GM19372 (cell line): ENCODE measurements around the gene CINP.
A peak's percentile ranks its signal among the peaks of the same experiment; 100 is the strongest.
"Not testable (repeated sequence)": the region's sequence is repeated elsewhere in the genome, so short reads cannot be mapped to it uniquely, and the experiment has no call there.

Source experiments
- ATAC-seq: cut with Tn5 transposase; IDR thresholded peaks from one replicate; pipeline ENCODE4 v1.9.1; 2021; ENCODE audit warnings: mild to moderate bottlenecking, low read depth, moderate library complexity; ENCODE audit not compliant: unreplicated experiment

CINP gene

DNA sequence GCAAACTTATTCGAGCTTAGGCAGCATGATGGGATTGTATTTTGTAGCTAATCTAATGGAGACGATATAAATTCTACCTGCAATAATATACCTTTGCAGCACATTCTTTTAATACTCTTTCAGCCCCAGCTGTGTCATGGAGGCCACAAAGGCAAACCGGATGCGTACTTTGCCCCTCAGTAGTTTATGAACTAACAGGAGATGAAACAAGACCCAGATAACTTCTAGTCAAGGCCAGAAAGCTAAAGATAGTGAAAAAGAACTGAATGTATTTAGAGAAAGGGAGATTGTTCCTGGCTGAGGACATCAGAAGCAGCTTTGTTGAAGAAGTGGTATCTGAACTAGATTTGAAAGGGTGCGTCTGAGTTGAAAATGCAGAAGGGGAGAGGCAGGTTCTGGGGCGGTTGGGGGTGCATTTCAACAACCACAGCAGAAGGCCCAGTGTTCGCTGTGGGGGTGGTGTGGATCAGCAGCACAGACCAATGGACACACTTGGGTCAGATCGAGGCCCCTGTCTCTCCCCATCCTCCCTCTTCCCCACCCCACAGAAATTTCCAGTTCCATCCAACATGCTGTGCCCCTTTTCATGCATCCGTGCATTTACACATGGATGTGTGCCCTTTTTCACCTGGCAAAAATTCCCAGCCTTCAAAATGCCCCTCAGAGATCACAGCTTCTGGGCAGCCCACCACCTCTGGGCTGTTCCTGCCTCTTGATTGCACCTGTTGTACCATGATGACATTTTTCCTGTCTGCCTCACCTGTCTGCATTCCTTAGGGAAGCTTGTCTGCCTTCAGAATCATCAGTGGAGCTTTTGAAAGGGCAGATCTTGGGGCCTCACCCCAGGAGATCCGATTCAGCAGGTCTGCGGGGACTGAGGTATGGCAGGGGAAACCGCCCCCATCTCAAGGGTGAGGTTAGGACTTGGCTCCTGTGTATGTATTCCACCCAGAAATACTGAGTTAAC is 41.0 kb downstream of the CINP start:
- no peak for ATAC-seq

DNA sequence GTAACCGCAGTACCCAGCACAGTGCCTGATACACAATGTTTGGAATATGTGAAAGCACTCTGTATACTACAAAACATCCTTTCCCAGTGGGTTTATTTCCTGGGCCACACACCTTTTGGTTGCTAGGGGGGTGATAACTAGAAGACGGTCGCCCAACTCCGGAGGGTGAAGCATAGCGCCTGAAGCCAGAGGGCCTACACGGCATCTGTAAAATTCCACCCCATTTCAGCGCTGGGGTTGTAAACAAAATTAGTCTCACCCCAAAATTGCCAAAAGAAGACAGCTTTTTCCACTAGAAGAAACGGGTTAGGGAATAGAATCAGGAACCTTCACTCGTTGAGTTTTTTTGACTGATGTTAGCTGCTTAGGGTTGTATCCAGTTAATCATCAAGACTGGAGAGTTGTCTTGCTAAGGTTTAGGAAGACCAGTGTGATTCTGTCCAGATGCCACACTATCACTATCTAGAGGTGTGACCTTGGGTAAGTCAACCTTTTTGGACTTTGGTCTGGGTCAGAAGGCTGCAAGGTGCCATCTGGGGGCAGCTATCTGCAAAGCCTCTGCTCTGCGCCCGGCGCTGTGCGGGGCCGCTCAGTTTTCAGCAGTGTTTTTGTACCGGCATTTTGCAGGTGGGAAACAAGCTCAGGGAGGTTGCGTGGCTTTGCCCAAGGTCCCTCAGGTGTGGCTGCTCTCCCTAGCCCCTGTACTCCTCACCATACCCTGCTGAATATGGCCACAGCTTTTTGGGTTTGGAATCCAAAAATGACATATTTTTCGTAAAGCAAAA is 41.8 kb downstream of the CINP start:
- ATAC-seq = no peak

DNA sequence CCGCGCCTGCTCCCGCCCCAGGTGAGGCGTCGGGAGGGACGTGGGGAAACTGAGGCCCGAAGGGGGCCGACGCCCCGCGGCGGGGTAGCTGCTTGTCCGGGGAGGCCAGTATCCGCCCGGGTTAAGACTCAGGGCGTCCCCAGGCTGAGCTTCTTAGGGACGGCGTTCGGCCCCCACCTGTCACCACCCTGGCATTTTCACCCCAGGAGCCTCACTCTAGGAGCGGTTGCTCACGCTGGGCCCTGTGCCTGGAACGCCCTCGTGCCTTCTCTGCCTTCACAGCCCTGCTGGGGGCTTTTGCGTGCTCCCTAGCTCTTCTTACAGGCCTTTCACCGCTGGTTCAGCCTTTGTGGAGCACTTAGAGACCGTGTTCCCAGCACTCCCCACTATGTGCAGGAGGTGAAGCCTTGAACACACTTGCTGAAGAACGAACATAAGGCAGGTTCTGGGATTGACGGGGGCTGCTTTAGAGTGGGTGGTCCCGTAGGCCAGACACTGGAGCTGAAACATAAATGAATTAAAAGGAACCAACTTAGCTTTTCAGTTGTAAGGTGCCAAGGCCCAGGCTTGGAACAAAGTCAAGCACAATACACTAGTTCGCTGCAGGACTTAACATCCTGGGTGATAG is 42.5 kb downstream of the CINP start:
- peak; percentile 22 for ATAC-seq

DNA sequence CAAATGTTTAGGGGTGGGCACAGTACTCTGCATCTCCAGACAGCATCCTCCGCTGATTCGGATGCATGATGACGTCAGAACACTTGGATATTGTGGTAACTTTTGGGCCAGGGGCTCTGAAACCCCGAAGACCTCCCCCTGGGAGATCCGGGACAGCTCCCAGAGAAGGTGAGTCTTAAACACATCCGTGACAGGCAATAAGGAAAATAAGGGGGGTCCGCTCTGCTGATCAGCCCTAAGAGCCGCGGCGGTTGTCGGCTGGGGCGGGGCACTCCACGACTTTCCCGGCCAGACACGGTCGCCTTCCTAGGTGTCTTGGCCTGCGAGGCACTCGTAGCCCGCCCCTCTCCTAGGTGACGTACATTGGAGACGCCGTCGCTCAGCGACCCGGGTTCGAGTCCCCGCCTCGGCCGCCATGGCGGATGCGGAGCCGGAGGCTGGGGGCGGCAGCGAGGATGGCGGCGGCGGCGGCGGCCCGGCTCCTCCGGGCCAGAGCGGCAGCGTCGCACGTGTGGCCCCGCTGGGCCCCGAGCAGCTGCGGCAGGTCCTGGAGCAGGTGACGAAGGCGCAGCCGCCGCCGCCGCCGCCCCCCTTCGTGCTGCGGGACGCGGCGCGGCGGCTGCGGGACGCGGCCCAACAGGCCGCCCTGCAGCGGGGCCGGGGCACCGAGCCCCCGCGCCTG is 43.2 kb downstream of the CINP start, which contains the start of gene ZNF839:
Gene ZNF839 (plus strand): TSS at position 396 of the 682 bp plus-strand sequence. CDS start 20 bp downstream, at position 416.
- peak; percentile 47 for ATAC-seq

DNA sequence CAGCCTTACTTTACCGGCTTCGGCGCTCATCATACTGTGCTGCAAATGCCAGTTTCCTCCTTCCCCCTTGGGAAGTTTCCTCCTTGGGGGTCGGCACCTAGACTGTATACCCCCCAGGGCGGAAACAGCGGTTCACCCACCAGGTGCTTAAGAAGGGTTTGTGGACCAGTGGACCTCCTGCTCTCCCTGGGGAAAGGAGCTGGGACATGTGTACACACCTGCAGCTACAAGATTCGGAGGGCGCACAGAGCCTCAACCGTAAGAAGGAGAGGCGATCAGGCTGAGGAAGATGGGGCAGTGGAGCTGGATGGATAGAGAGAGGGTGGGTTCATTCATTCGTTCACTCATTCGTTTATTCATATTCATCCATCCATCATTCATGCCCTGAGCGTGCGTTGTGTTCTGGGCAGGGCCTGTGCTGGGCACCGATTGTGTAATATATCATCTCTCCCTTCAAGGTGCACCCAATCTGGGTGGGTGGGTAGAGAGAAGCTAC is 43.9 kb downstream of the CINP start:
- no peak for ATAC-seq

DNA sequence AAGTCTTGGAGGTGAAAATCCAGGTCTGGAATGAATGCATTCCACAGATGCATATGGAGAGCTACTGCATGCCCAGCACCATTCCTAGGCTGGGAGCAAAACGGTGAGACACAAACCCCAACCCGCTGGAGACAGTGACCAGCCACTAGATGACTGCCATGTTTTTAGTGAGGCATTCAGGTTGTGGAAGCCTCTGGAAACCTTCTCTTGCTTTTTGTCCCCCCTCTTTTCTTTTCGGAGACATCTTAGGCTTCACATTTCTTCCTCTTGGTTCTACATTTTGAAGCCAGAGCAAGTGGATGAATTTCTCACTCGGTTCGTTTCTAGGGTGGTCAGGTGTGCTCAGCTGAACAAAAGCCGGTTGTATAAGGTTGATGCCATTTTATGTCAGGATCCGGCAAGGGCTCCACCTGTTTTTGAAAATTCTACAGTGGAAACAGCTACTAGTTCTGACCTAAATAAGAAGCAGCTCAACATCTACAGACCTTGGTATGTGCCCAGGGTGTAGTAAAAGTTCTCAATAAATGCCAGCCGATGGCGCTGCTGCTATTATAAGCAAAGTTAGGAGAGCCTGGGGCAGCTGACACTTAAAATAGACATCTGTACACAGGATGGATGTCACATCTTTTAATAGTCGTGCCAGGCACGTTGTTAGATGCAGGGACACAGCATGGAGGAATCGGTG is 45.0 kb downstream of the CINP start:
- ATAC-seq = no peak

DNA sequence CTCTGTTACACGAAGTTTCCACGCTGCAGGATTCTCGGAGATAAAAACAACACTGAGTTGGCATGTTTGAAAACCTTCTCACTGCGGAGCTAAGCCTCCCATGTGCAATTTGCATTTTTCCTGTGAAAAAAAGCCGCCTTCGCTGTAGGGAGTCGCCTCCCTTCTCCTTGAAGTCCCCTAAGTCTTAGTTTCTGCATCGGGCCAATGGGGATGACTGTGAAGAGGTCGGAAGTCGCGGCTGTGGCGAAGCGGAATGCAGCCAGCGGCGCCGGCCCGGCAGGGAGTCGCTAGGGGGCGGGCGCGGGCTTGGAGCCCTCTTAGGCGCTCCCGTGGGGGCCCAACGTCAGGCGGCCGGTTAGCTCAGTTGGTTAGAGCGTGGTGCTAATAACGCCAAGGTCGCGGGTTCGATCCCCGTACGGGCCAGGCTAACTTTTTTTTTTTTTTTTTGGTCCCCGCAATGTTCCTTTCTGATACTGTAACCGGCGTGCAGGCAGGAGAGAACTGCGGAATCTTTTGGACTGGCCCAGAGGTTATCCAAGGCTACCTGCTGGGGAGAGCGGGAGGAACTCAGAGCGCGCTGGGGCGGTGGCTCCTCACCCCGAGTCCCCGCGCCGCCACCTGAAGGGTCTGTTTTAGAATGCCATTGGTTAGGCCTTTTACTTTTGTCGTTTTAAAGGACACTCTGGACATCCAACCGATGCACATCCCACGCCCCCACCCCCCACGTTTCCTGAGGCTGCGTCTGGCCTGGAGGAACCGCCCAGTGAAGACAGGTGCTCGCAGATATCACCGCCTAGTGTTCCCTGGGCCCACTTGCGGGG is 45.7 kb downstream of the CINP start:
- ATAC-seq = peak; percentile 59

DNA sequence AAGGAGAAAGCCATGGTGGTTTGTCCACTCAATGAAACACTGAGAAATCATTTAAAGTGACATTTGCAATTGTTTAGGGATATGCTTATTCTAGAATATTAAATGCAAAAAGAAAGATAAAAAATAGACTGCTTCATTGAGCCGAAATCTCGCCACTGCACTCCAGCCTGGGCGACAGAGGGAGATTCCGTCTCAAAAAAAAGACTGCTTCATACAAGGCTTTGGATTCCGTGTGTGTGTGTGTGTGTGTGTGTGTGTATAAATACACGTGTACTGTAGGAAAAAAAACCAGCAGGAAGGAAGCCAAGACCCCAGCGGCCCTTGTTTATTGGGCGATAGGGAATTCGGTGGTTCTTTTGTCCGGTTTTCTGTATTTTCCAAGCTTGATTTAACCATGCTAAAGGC is 46.4 kb downstream of the CINP start:
- ATAC-seq = no peak

DNA sequence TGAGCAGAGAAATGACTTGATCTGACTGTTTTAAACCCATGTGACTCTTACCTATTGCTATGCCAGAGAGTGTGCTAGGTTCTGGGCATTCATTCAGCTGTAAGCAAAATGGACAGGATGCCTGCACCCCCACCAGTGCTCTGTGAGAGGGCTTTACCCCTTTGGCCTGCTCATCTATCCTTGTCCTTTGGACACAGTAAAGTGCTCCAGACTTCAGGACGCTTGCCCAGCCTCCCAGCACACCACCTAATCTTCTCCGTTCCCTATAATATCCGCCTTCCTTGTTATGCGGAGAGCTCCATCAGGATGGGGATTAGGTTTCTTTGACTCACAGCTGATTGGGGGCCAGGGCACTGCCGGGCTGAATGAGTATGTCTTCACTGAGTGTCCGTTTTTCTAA is 47.6 kb downstream of the CINP start:
- no peak for ATAC-seq

DNA sequence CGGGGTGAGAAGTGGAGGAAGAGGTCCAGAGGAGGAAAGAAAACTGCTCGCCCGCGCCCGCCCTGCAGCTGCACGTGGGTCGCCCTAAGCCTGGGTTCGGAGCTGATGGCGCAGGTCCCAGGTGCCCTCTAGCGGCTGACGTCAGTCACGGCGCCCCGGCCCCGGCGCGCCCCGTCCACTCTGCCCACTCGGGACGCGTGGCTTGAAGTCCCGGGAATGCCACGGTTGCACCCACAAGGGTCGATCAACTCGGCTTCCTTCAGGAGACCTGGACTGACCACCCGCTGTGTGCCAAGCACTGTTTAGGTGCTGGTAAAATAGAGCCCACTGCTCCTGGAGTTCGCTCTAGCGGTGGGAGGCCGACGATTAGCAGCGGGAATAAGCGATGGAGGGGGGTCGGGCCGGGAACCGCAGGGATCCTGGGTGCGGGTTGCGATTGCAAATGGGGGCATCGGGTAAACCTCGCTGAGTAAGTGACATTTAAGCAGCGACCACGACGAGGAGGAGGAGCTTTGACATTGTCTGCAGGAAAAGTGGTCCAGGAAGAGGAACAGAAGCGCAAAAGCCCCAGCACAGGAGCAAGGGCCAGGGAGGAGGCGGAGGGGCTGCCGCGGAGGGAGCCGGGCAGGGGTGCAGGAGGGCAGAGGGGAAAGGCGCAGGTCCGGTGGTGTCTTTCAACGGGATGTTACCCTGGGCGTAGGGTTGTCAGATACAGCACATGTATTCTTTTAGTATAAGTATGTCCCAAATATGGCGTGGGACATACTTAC is 48.3 kb downstream of the CINP start:
- peak; percentile 40 for ATAC-seq

DNA sequence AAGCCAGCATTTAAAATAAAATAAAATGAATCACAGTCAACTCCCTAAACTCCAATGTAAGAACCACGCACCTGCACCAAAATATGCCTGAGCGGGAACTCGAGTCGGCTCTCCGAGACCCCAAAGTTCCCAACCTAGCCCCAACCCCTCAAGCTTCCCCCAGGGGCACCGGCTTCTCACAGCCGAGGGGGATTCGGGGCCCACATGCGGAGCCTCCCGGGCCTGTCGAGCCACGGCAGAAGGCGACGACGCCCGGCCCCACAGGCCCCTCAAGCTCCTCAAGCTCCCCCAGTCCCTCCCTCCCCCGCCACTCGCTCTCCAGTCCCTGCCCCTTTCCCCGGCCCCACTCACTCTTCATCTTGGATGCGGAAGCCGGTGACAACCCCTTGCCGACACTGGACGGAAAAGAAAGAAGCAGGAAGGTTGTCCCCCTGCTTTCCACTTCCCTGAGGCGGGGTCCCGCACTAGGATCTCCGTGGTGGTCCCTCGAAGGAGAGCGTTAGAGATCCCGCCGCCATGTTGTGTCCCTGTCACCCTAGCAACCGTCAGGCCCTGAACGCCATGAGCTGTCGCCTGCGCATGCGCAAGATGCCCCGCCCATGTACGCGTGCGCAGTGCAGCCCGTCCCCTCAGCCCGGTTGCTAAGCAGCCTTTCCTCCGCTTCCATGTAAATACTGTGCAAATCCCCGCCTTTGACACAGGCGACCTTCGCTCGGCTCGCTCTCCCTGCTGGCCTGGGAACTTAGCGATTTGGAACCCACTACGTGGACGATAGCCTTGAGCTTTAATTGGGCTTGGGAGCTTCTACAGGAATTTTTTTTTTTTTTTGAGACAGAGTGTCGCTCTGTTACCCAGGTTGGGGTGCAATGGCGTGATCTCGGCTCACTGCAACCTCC is 57.8 kb downstream of the CINP start, which contains the start of gene MOK:
Gene MOK (minus strand): TSS at position 554 of the 896 bp plus-strand sequence. CDS start 196 bp downstream, at position 358.
- ATAC-seq = peak; percentile 96

DNA sequence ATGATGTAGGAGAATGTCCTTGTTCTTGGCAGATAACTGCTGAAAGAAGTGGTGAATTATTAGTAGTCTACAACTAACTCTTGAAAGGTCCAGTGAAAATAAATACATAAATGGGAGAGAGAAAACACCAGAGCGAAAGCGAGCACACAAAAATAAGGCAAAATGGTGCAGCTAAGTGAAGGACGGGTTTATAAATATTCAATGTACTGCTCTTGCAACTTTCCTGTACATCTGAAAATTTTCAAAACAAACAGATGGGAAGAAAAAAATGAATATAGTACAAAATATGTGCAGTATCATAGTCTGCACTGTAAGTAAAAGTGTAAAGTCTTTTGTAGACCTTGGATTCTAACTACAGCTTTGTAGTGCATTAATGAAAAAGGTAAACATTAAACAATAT is 59.0 kb downstream of the CINP start:
- ATAC-seq = no peak

DNA sequence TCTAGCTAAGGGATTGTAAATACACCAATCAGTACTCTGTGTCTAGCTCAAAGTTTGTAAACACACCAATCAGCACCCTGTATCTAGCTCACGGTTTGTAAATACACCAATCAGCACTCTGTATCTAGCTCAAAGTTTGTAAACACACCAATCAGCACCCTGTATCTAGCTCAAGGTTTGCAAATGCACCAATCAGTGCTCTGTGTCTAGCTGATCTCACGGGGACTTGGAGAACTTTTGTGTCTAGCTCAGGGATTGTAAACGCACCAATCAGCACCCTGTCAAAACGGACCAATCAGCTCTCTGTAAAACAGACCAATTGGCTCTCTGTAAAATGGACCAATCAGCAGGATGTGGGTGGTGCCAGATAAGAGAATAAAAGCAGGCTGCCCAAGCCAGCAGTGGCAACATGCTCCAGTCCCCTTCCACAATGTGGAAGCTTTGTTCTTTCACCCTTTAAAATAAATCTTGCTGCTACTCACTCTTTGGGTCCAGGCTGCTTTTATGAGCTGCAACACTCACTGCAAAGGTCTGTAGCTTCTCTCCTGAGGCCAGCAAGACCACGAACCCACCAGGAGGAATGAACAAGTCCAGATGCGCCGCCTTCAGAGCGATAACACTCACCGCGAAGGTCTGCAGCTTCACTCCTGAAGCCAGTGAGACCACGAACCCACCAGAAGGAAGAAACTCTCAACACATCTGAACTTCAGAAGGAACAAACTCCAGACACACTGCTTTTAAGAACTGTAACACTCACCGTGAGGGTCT is 64.2 kb downstream of the CINP start:
- not testable (repeated sequence) for ATAC-seq
